Activated CD8-positive, alpha-beta T cell treated with anti-CD3 and anti-CD28 coated beads, Interleukin-2, amount 10 ng/mL, durations not matched to agents 7 days and 5 days (primary cell): ENCODE measurements around the gene POR. TPM values are rescaled to one million over a fixed set of nuclear protein-coding genes. Genes with fewer than 3 reads are reported as not detected.
A peak's percentile ranks its signal among the peaks of the same experiment; 100 is the strongest.
"Not testable (repeated sequence)": the region's sequence is repeated elsewhere in the genome, so short reads cannot be mapped to it uniquely, and the experiment has no call there.

Source experiments
- ATAC-seq: fragments of 150-1000 bp; cut with Tn5 transposase; one replicate; pipeline ENCODE4 v1.10.0; 2021; ENCODE audit warnings: moderate library complexity
- CTCF ChIA-PET: fragments of 350-600 bp; sonication (Branson Sonifier 250); formaldehyde crosslinking; loops from one replicate; lab custom pipeline; 2021; ENCODE audit warnings: antibody characterized with exemption; lab: Charles Lee
- POLR2A ChIA-PET: fragments of 350-600 bp; sonication (Branson Sonifier 250); formaldehyde crosslinking; loops from one replicate; lab custom pipeline; 2021; ENCODE audit warnings: antibody characterized with exemption; lab: Charles Lee
- DNase-seq: peaks from one replicate; pipeline ENCODE4 v3.0.0-alpha.2; 2020
- H3K27ac Mint-ChIP-seq: one replicate; pipeline ENCODE4 v1.8.0; 2021; ENCODE audit warnings: mild to moderate bottlenecking, mixed read lengths
- H3K27me3 Mint-ChIP-seq: one replicate; pipeline ENCODE4 v1.8.0; 2021; ENCODE audit warnings: low read depth, mixed read lengths
- H3K36me3 Mint-ChIP-seq: one replicate; pipeline ENCODE4 v1.8.0; 2021; ENCODE audit warnings: low read depth, mixed read lengths
- H3K4me1 Mint-ChIP-seq: one replicate; pipeline ENCODE4 v1.8.0; 2021; ENCODE audit warnings: low read depth, mixed read lengths
- H3K4me3 Mint-ChIP-seq: one replicate; pipeline ENCODE4 v1.8.0; 2021; ENCODE audit warnings: mild to moderate bottlenecking, mixed read lengths
- H3K9me3 Mint-ChIP-seq: one replicate; pipeline ENCODE4 v1.8.0; 2022; ENCODE audit warnings: mixed read lengths; ENCODE audit not compliant: insufficient read depth
- total RNA-seq, 2 experiments: library from RNA; stranded (reverse); gene quantifications; one replicate each; pipeline ENCODE4 v1.2.3, GENCODE V29; 2021

POR gene
- total RNA-seq, 2 experiments from 2014 or later, result 31.8 to 32.2 TPM

DNA sequence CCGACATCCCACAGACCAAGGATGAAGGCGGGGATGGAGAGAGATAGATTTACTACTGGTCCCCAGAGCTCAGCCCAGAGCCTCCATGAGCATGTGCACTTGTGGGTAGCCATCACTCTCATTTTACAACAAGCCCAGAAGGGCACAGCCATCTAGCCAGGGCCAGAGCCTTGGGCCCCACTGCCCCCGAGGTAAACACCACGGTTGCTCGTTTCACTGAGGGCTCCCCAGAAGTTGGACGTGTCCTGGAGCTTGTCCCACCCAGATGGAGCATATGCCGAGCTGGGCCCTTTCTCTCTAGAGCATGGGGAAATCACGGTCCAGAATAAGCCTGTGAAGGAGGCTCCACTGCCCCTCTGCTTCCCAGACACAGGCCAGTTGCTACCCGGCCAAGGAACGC lies 88.4 kb downstream of the POR start:
- POLR2A ChIA-PET, result interaction anchor here (0.6 kb wide), 2 partner anchors 10 to 22 kb away, joined by 3 to 4 read pairs; no protein-coding TSS in a partner anchor
- DNase-seq (no peak), ATAC-seq (no peak)
- H3K4me3 Mint-ChIP-seq, result no peak overlapping the region
- H3K27ac Mint-ChIP-seq, result no peak overlapping the region
- H3K36me3 Mint-ChIP-seq, result peaks cover 31% of the 10 kb centered on the region
- no peaks in the 10 kb centered on the region for H3K27me3 Mint-ChIP-seq
- CTCF ChIA-PET, result interaction anchor here (2.2 kb wide), 1 partner anchor 17 kb away, joined by 15 read pairs; no protein-coding TSS in a partner anchor
- H3K9me3 Mint-ChIP-seq, result no peaks in the 10 kb centered on the region
- peaks cover 3% of the 10 kb centered on the region for H3K4me1 Mint-ChIP-seq

DNA sequence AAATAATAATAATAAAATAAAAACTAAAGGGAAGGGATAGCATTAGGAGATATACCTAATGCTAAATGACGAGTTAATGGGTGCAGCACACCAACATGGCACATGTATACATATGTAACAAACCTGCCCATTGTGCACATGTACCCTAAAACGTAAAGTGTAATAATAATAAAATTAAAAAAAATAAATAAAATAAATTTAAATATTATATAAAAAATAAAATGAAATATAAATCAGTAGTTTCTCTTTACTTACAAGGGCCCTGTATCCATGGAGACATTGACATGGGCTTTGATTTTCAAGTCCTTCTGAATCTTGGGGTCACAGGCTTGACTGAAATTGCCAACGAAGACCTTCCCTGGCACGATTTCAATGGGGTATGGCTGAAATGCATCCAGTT lies 90.0 kb downstream of the POR start:
- DNase-seq, POLR2A ChIA-PET, H3K27me3 Mint-ChIP-seq, H3K4me3 Mint-ChIP-seq, ATAC-seq, H3K27ac Mint-ChIP-seq, H3K9me3 Mint-ChIP-seq: not testable (repeated sequence)
- Mint-ChIP-seq H3K4me1 (peaks cover 20% of the 10 kb centered on the region), H3K36me3 (peaks cover 24% of the 10 kb centered on the region)
- CTCF ChIA-PET, result interaction anchor here (1.8 kb wide), 1 partner anchor 15 kb away, joined by 4 read pairs; no protein-coding TSS in a partner anchor

DNA sequence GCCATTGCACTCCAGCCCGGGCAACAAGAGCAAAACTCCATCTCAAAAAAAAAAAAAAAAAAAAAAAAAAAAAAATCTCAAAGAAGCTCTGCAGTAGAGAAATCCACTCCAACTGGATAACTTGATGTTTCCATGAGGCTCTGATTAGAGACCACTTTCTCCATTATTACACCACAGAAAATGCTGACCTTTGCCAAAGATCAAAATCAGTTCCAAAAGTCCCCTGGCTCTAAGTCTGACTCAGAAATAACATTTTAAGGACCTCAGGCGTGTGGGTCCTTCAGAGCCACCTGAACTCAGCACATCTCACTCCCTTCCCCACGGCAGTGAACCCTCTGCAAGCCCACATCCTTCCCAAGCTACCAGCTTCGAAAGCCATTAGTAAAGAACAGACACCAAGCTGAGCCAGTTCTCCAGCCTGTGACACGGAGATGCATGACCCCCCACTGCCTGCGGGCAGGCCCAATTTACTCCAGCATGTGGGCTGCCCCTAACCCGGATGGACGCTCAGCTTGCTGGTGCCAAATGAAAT lies 93.3 kb downstream of the POR start:
- peak; percentile 55 for DNase-seq
- Mint-ChIP-seq H3K4me3 (no peak overlapping the region), H3K9me3 (no peaks in the 10 kb centered on the region), H3K36me3 (peaks cover 35% of the 10 kb centered on the region), H3K4me1 (peaks cover 24% of the 10 kb centered on the region), H3K27me3 (peaks cover 9% of the 10 kb centered on the region), H3K27ac (peak overlapping the region; percentile 3)
- ChIA-PET CTCF (interaction anchor here (3.7 kb wide), 1 partner anchor 12 kb away, joined by 30 read pairs; no protein-coding TSS in a partner anchor), POLR2A (interaction anchor here (0.8 to 1.5 kb wide), 2 partner anchors 40 to 92 kb away, joined by 4 to 5 read pairs; partner anchors contain the start of gene MDH2)
- peak; percentile 69 for ATAC-seq

GRCh38 chr7:76009672-76010600 lies 95.0 kb downstream of the POR start:
- DNase-seq (no peak), ATAC-seq (no peak)
- ChIA-PET POLR2A (interaction anchor here (1.4 kb wide), 1 partner anchor 10 kb away, joined by 3 read pairs; no protein-coding TSS in a partner anchor), CTCF (interaction anchor here (0.7 to 3.7 kb wide), 2 partner anchors 10 to 81 kb away, joined by 3 to 30 read pairs; no protein-coding TSS in a partner anchor)
- no peaks in the 10 kb centered on the region for H3K9me3 Mint-ChIP-seq
- H3K4me1 Mint-ChIP-seq, result peaks cover 24% of the 10 kb centered on the region
- H3K27ac Mint-ChIP-seq, result peak overlapping the region; percentile 27
- peaks cover 9% of the 10 kb centered on the region for H3K27me3 Mint-ChIP-seq
- H3K4me3 Mint-ChIP-seq, result peak overlapping the region; percentile 37
- peaks cover 36% of the 10 kb centered on the region for H3K36me3 Mint-ChIP-seq

GRCh38 chr7:76011442-76011861 lies 96.5 kb downstream of the POR start:
- H3K36me3 Mint-ChIP-seq, result peaks cover 38% of the 10 kb centered on the region
- POLR2A ChIA-PET, result no interaction called here
- no peak overlapping the region for H3K4me3 Mint-ChIP-seq

DNA sequence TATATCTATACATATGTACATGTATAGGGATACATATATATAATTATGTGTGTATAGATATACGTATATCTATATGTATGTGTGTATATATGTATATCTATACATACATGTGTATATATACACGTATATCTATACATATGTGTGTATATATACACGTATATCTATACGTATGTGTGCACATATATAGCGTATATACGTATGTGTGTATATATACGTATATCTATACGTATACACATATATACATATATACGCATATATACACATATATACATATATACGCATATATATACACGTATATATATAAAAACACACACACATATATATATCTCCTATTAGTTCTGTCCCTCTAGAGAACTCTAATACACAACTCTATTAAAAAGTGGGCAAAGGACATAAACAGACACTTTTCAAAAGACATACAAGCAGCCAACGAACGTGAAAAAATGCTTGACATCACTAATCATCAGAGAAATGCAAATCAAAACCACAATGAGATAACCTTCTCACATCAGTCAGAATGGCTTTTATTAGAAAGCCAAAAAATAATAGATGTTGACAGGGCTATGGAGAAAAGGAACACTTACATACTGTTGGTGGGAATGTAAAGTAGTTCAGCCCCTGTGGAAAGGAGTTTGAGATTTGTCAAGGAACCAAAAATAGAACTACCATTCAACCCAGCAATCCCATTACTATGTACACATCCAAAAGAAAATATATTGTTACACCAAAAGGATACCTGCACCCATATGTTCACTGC lies 101.4 kb downstream of the POR start:
- Mint-ChIP-seq H3K4me3 (no peak overlapping the region), H3K27ac (no peak overlapping the region), H3K36me3 (peaks cover 51% of the 10 kb centered on the region), H3K4me1 (peaks cover 17% of the 10 kb centered on the region), H3K27me3 (peaks cover 3% of the 10 kb centered on the region), H3K9me3 (no peaks in the 10 kb centered on the region)
- DNase-seq (no peak), ATAC-seq (no peak)
- ChIA-PET CTCF (no interaction called here), POLR2A (no interaction called here)

More at GRCh38 chr7:76011442-76011861, 96.5 kb downstream of the POR start:
- CTCF ChIA-PET, result no interaction called here
- Mint-ChIP-seq H3K27ac (no peak overlapping the region), H3K27me3 (peaks cover 9% of the 10 kb centered on the region), H3K4me1 (peaks cover 24% of the 10 kb centered on the region), H3K9me3 (no peaks in the 10 kb centered on the region)
- DNase-seq, result no peak
- no peak for ATAC-seq

GRCh38 chr7:76018520-76018919 lies 103.6 kb downstream of the POR start:
- ATAC-seq, H3K9me3 Mint-ChIP-seq: not testable (repeated sequence)
- H3K36me3 Mint-ChIP-seq, result peaks cover 45% of the 10 kb centered on the region

GRCh38 chr7:76020031-76020714 lies 105.2 kb downstream of the POR start:
- Mint-ChIP-seq H3K27me3 (no peaks in the 10 kb centered on the region), H3K36me3 (peaks cover 39% of the 10 kb centered on the region), H3K9me3 (no peaks in the 10 kb centered on the region), H3K4me1 (peaks cover 21% of the 10 kb centered on the region), H3K27ac (no peak overlapping the region), H3K4me3 (peak overlapping the region; percentile 34)
- DNase-seq, result peak; percentile 79
- POLR2A ChIA-PET, result interaction anchor here (1.0 to 1.3 kb wide), 2 partner anchors 10 to 28 kb away, joined by 3 read pairs; partner anchors contain the start of genes MDH2 and STYXL1
- CTCF ChIA-PET, result interaction anchor here (0.6 to 3.1 kb wide), 40 partner anchors 11 to 534 kb away, joined by 3 to 57 read pairs (median 4); partner anchors contain the start of genes MDH2, POM121C and RHBDD2
- peak; percentile 74 for ATAC-seq

More at GRCh38 chr7:76018520-76018919, 103.6 kb downstream of the POR start:
- POLR2A ChIA-PET, DNase-seq, H3K27me3 Mint-ChIP-seq, H3K4me3 Mint-ChIP-seq, H3K27ac Mint-ChIP-seq: not testable (repeated sequence)
- H3K4me1 Mint-ChIP-seq, result peaks cover 21% of the 10 kb centered on the region
- CTCF ChIA-PET, result interaction anchor here (1.2 to 1.8 kb wide), 3 partner anchors 12 to 153 kb away, joined by 3 to 9 read pairs (median 7); no protein-coding TSS in a partner anchor

GRCh38 chr7:76022026-76022780 lies 107.2 kb downstream of the POR start:
- H3K4me3 Mint-ChIP-seq, result no peak overlapping the region
- no peaks in the 10 kb centered on the region for H3K9me3 Mint-ChIP-seq
- no peak overlapping the region for H3K27ac Mint-ChIP-seq
- ChIA-PET POLR2A (no interaction called here), CTCF (interaction anchor here (3.1 kb wide), 1 partner anchor 260 kb away, joined by 18 read pairs; no protein-coding TSS in a partner anchor)
- peaks cover 21% of the 10 kb centered on the region for H3K4me1 Mint-ChIP-seq
- H3K36me3 Mint-ChIP-seq, result peaks cover 31% of the 10 kb centered on the region
- ATAC-seq (no peak), DNase-seq (no peak)
- H3K27me3 Mint-ChIP-seq, result no peaks in the 10 kb centered on the region

- no peaks in the 10 kb centered on the region for H3K9me3 Mint-ChIP-seq
- no peak overlapping the region for H3K27ac Mint-ChIP-seq
- ATAC-seq, result no peak
- no peak overlapping the region for H3K4me3 Mint-ChIP-seq
- H3K27me3 Mint-ChIP-seq, result no peaks in the 10 kb centered on the region
- POLR2A ChIA-PET, result interaction anchor here (0.7 kb wide), 1 partner anchor 22 kb away, joined by 3 read pairs; no protein-coding TSS in a partner anchor
- peaks cover 27% of the 10 kb centered on the region for H3K36me3 Mint-ChIP-seq
- CTCF ChIA-PET, result no interaction called here
- peaks cover 21% of the 10 kb centered on the region for H3K4me1 Mint-ChIP-seq
- DNase-seq, result no peak
Observed at GRCh38 chr7:76023002-76023401, 108.0 kb downstream of the POR start.
